Activated T-cell treated with anti-CD3 and anti-CD28 coated beads, Interleukin-2, amount 50 U/mL, for 72 hours (primary cell): ENCODE measurements around the gene CREB3. TPM values are rescaled to one million over a fixed set of nuclear protein-coding genes. Genes with fewer than 3 reads are reported as not detected.

ENCODE experiments used
- ATAC-seq, 2 donors: fragments of 150-1000 bp; cut with Tn5 transposase; replicated peaks in 1 of 2; 2 replicates each; pipeline ENCODE4 v1.10.0; 2021; ENCODE audit warnings: moderate library complexity in 2 of 2, mild to moderate bottlenecking in 1 of 2
- DNase-seq, 2 donors: peaks; one replicate each; pipeline ENCODE4 v3.0.0; 2021 to 2022; ENCODE audit warnings: mixed read lengths in 1 of 2
- H3K27ac Mint-ChIP-seq: one replicate; pipeline ENCODE4 v1.8.0; 2022; ENCODE audit warnings: mild to moderate bottlenecking, moderate library complexity, mixed read lengths
- H3K27me3 Mint-ChIP-seq: one replicate; pipeline ENCODE4 v1.8.0; 2022; ENCODE audit warnings: low read depth, mixed read lengths
- H3K36me3 Mint-ChIP-seq, 2 donors: one replicate each; pipeline ENCODE4 v1.8.0; 2022; ENCODE audit warnings: mixed read lengths in 2 of 2, mild to moderate bottlenecking in 1 of 2; ENCODE audit not compliant: insufficient read depth in 2 of 2
- H3K4me1 Mint-ChIP-seq: one replicate; pipeline ENCODE4 v1.8.0; 2022; ENCODE audit warnings: low read depth, mixed read lengths
- H3K4me3 Mint-ChIP-seq, 2 donors: one replicate each; pipeline ENCODE4 v1.8.0; 2022; ENCODE audit warnings: mild to moderate bottlenecking in 2 of 2, mixed read lengths in 2 of 2, moderate library complexity in 2 of 2
- H3K9me3 Mint-ChIP-seq, 2 donors: one replicate each; pipeline ENCODE4 v1.8.0; 2022; ENCODE audit warnings: mixed read lengths in 2 of 2
- total RNA-seq, 2 donors: library from RNA; stranded (reverse); gene quantifications; one replicate each; pipeline ENCODE4 v1.2.3, GENCODE V29; 2022

CREB3 gene
- total RNA-seq, 2 donors from 2014 or later = 30.7 to 33.1 TPM

GRCh38 chr9:35723908-35724307 lies 8.6 kb upstream of the CREB3 start:
- Mint-ChIP-seq H3K4me3 (no peak overlapping the region), H3K27ac (no peak overlapping the region), H3K9me3 (no peaks in the 10 kb centered on the region), H3K4me1 (peaks cover 9% of the 10 kb centered on the region), H3K36me3 (peaks cover 24 to 28% of the 10 kb centered on the region in 2 donors), H3K27me3 (no peaks in the 10 kb centered on the region)
- DNase-seq (no peak), ATAC-seq (no peak)

GRCh38 chr9:35725362-35725761 lies 7.1 kb upstream of the CREB3 start:
- no peak for ATAC-seq
- Mint-ChIP-seq H3K27me3 (no peaks in the 10 kb centered on the region), H3K4me3 (no peak overlapping the region), H3K36me3 (peaks cover 19 to 25% of the 10 kb centered on the region in 2 donors), H3K4me1 (peaks cover 9% of the 10 kb centered on the region), H3K9me3 (no peaks in the 10 kb centered on the region), H3K27ac (no peak overlapping the region)
- DNase-seq = no peak

GRCh38 chr9:35726931-35727330 lies 5.5 kb upstream of the CREB3 start:
- Mint-ChIP-seq H3K27ac (peak overlapping the region; percentile 85), H3K27me3 (no peaks in the 10 kb centered on the region), H3K4me1 (peaks cover 9% of the 10 kb centered on the region), H3K4me3 (no peak overlapping the region), H3K36me3 (peaks cover 18 to 20% of the 10 kb centered on the region in 2 donors), H3K9me3 (no peaks in the 10 kb centered on the region)
- ATAC-seq (no peak), DNase-seq (peak; percentile 34 to 35)

GRCh38 chr9:35727676-35728040 lies 4.8 kb upstream of the CREB3 start:
- H3K27ac Mint-ChIP-seq = no peak overlapping the region
- peaks cover 9% of the 10 kb centered on the region for H3K4me1 Mint-ChIP-seq
- peaks cover 15% of the 10 kb centered on the region in 2 donors for H3K36me3 Mint-ChIP-seq
- H3K27me3 Mint-ChIP-seq = no peaks in the 10 kb centered on the region
- ATAC-seq = no peak
- no peak overlapping the region for H3K4me3 Mint-ChIP-seq
- no peak for DNase-seq
- H3K9me3 Mint-ChIP-seq = no peaks in the 10 kb centered on the region

- H3K9me3 Mint-ChIP-seq = no peaks in the 10 kb centered on the region
- H3K36me3 Mint-ChIP-seq = peaks cover 12 to 15% of the 10 kb centered on the region in 2 donors
- H3K27ac Mint-ChIP-seq = no peak overlapping the region
- H3K27me3 Mint-ChIP-seq = no peaks in the 10 kb centered on the region
- peaks cover 14% of the 10 kb centered on the region for H3K4me1 Mint-ChIP-seq
- ATAC-seq (peak; percentile 16 to 18), DNase-seq (peak; percentile 63 to 69)
- H3K4me3 Mint-ChIP-seq = no peak overlapping the region
These were observed 4.2 kb upstream of the CREB3 start for GRCh38 chr9:35728041-35728971.

- peaks cover 11 to 15% of the 10 kb centered on the region in 2 donors for H3K36me3 Mint-ChIP-seq
These were observed 3.4 kb upstream of the CREB3 start for GRCh38 chr9:35729101-35729500.

GRCh38 chr9:35729700-35730485 lies 2.6 kb upstream of the CREB3 start:
- Mint-ChIP-seq H3K9me3 (no peaks in the 10 kb centered on the region), H3K4me3 (no peak overlapping the region), H3K27ac (no peak overlapping the region), H3K4me1 (peaks cover 20% of the 10 kb centered on the region), H3K36me3 (peaks cover 7 to 10% of the 10 kb centered on the region in 2 donors), H3K27me3 (no peaks in the 10 kb centered on the region)
- no peak for ATAC-seq
- peak; percentile 25 to 53 for DNase-seq

More at GRCh38 chr9:35729101-35729500, 3.4 kb upstream of the CREB3 start:
- H3K27ac Mint-ChIP-seq = no peak overlapping the region
- H3K4me3 Mint-ChIP-seq = no peak overlapping the region
- DNase-seq = no peak
- peaks cover 22% of the 10 kb centered on the region for H3K4me1 Mint-ChIP-seq
- no peaks in the 10 kb centered on the region for H3K27me3 Mint-ChIP-seq
- no peaks in the 10 kb centered on the region for H3K9me3 Mint-ChIP-seq
- no peak for ATAC-seq

- H3K27ac Mint-ChIP-seq = no peak overlapping the region
- peaks cover 10 to 11% of the 10 kb centered on the region in 2 donors for H3K36me3 Mint-ChIP-seq
- H3K4me3 Mint-ChIP-seq = no peak overlapping the region
- peaks cover 23% of the 10 kb centered on the region for H3K4me1 Mint-ChIP-seq
- ATAC-seq (no peak), DNase-seq (no peak)
- no peaks in the 10 kb centered on the region for H3K9me3 Mint-ChIP-seq
- no peaks in the 10 kb centered on the region for H3K27me3 Mint-ChIP-seq
These were observed 2.0 kb upstream of the CREB3 start for GRCh38 chr9:35730486-35730854.

- Mint-ChIP-seq H3K4me3 (no peak overlapping the region), H3K9me3 (no peaks in the 10 kb centered on the region), H3K27ac (peak overlapping the region; percentile 58), H3K4me1 (peaks cover 29% of the 10 kb centered on the region), H3K27me3 (no peaks in the 10 kb centered on the region), H3K36me3 (peaks cover 10 to 12% of the 10 kb centered on the region in 2 donors)
- ATAC-seq (no peak), DNase-seq (peak in 1 of 2 donors; percentile 37)
These were observed 866 bp upstream of the CREB3 start for GRCh38 chr9:35731415-35732184.

GRCh38 chr9:35732800-35733541 lies 505 bp downstream of the CREB3 start:
- ATAC-seq = peak; percentile 3 to 5
- Mint-ChIP-seq H3K4me1 (peaks cover 29% of the 10 kb centered on the region), H3K27ac (peak overlapping the region; percentile 90)

GRCh38 chr9:35734096-35734495 lies 1.6 kb downstream of the CREB3 start:
- peaks cover 29% of the 10 kb centered on the region for H3K4me1 Mint-ChIP-seq
- no peak for DNase-seq
- peak overlapping the region; percentile 18 for H3K27ac Mint-ChIP-seq
- peak overlapping the region; percentile 10 to 28 for H3K4me3 Mint-ChIP-seq
- H3K27me3 Mint-ChIP-seq = no peaks in the 10 kb centered on the region
- no peak for ATAC-seq
- H3K36me3 Mint-ChIP-seq = peaks cover 10 to 19% of the 10 kb centered on the region in 2 donors
- no peaks in the 10 kb centered on the region for H3K9me3 Mint-ChIP-seq

More at GRCh38 chr9:35732800-35733541, 505 bp downstream of the CREB3 start:
- Mint-ChIP-seq H3K4me3 (no peak overlapping the region), H3K36me3 (peaks cover 10 to 12% of the 10 kb centered on the region in 2 donors), H3K27me3 (no peaks in the 10 kb centered on the region), H3K9me3 (no peaks in the 10 kb centered on the region)
- peak; percentile 19 to 46 for DNase-seq

- H3K4me1 Mint-ChIP-seq = peaks cover 29% of the 10 kb centered on the region
- no peaks in the 10 kb centered on the region for H3K9me3 Mint-ChIP-seq
- peaks cover 10 to 19% of the 10 kb centered on the region in 2 donors for H3K36me3 Mint-ChIP-seq
- H3K4me3 Mint-ChIP-seq = no peak overlapping the region
- no peaks in the 10 kb centered on the region for H3K27me3 Mint-ChIP-seq
- H3K27ac Mint-ChIP-seq = no peak overlapping the region
- peak; percentile 69 to 73 for DNase-seq
- no peak for ATAC-seq
These were observed 3.8 kb downstream of the CREB3 start for GRCh38 chr9:35736201-35736633.
